Testis (tissue), 2 donors: ENCODE data around the gene CEP57.

ENCODE experiments used
- POLR2A ChIP-seq: fragments of 450-650 bp; IDR thresholded peaks from one replicate; pipeline ENCODE4 v1.6.1; 2017; ENCODE audit warnings: antibody characterized with exemption, mild to moderate bottlenecking, moderate library complexity
- TF ChIP-seq, protein P1 (sequence below), 3 experiments: fragments of 450-650 bp in 2 of 3; fragments of 200-600 bp in 1 of 3; sonication (generic) in 1 of 3; IDR thresholded peaks; one replicate each; pipeline ENCODE4 v1.5.1; 2016 to 2019; ENCODE audit warnings: antibody characterized with exemption in 3 of 3, mild to moderate bottlenecking in 2 of 3, moderate library complexity in 1 of 3

DNA sequence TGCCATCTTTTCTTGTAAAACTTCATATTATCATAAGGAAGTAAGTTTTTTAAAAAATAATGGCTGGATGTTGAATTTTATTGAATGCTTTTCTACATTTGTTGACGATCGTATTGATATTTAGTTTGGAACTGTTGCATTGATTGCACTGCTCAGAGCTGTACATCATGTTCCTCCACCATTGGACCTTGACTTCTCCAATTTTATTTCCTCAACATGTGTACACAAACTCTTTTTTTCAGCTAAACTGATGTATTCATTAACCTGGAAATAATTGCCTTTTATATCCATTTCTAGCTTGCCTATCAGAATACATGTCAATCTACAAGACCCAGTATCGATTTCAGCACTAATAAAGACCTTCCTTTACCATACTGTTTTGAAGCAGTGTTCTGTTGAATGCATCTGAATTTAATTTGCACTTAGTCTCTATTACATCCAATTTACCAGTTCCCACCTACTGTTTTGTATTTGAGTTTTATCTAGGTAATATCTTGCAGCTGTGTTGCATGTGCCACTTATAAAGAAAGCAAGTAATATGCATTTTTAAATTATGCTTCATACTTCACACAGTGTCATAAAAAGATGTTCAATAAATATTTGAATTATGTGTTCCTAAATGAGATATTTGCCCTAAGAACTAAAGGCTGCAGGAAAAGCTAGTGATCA, 5.5 kb downstream of the CEP57 start:
- TF ChIP-seq, protein P1, sequence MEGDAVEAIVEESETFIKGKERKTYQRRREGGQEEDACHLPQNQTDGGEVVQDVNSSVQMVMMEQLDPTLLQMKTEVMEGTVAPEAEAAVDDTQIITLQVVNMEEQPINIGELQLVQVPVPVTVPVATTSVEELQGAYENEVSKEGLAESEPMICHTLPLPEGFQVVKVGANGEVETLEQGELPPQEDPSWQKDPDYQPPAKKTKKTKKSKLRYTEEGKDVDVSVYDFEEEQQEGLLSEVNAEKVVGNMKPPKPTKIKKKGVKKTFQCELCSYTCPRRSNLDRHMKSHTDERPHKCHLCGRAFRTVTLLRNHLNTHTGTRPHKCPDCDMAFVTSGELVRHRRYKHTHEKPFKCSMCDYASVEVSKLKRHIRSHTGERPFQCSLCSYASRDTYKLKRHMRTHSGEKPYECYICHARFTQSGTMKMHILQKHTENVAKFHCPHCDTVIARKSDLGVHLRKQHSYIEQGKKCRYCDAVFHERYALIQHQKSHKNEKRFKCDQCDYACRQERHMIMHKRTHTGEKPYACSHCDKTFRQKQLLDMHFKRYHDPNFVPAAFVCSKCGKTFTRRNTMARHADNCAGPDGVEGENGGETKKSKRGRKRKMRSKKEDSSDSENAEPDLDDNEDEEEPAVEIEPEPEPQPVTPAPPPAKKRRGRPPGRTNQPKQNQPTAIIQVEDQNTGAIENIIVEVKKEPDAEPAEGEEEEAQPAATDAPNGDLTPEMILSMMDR (IDR thresholded peaks at IDR 0.05): no peak
- TF ChIP-seq POLR2A: no peak
